ENCODE data around the gene HEPACAM2. TPM values are rescaled to one million over a fixed set of nuclear protein-coding genes. Genes with fewer than 3 reads are reported as not detected.

Gene HEPACAM2
- total and polyA plus RNA-seq, 2 experiments from 2014 or later: not detected

GRCh38 chr7:93145354-93145753, 80.9 kb downstream of the HEPACAM2 start:
- H2AFZ ChIP-seq: no peak overlapping the region
- no peaks in the 10 kb centered on the region for H4K20me1 ChIP-seq (ENCODE audit: insufficient read depth)
- no peak overlapping the region for H3K4me3 ChIP-seq
- peaks cover 15% of the 10 kb centered on the region for H3K4me1 ChIP-seq (ENCODE audit: insufficient read depth)
- H3K27ac ChIP-seq: no peak overlapping the region
- H3K36me3 ChIP-seq (ENCODE audit: low read depth): 0 out of 2 replicates have a peak, but pooled peaks cover 3% of the 10 kb centered on the region
- H3K9ac ChIP-seq: no peak overlapping the region
- H3K79me2 ChIP-seq (ENCODE audit: insufficient read depth): 0 out of 2 replicates have a peak, but pooled peaks cover 7% of the 10 kb centered on the region
- 96 to 100% methylated on average over 3 of the region's 3 CpGs for WGBS, 2 experiments (ENCODE audit: low coverage in 1 of 2, low lambda C conversion rate in 2 of 2, missing lambda C conversion rate in 2 of 2)
- H3K27me3 ChIP-seq (replicated peaks; ENCODE audit: insufficient read depth): no peaks in the 10 kb centered on the region
- peaks cover 2% of the 10 kb centered on the region for H3F3A ChIP-seq (ENCODE audit: insufficient read depth)
- H3K9me2 ChIP-seq (ENCODE audit: insufficient read depth): no peaks in the 10 kb centered on the region
- DNase-seq: no peak
- H3K9me3 ChIP-seq (ENCODE audit: low read depth): no peaks in the 10 kb centered on the region
- TF ChIP-seq EZH2 (IDR thresholded peaks at IDR 0.05; ENCODE audit: insufficient read depth, poor library complexity, severe bottlenecking) (no peak), EZH2phosphoT487 (IDR thresholded peaks at IDR 0.05; ENCODE audit: insufficient read depth, low read depth) (no peak)
- in situ Hi-C loops (cut with MboI): no loop called here
- H3K4me2 ChIP-seq (ENCODE audit: unreplicated experiment): no peak overlapping the region

- Histone ChIP-seq H3K36me3 (ENCODE audit: low read depth) (0 out of 2 replicates have a peak, but pooled peaks cover 3% of the 10 kb centered on the region), H4K20me1 (ENCODE audit: insufficient read depth) (no peaks in the 10 kb centered on the region), H3K9me2 (ENCODE audit: insufficient read depth) (no peaks in the 10 kb centered on the region), H3K4me1 (ENCODE audit: insufficient read depth) (peaks cover 7% of the 10 kb centered on the region), H3K27ac (no peak overlapping the region), H3K9ac (no peak overlapping the region), H3K4me3 (no peak overlapping the region), H2AFZ (no peak overlapping the region), H3K27me3 (replicated peaks; ENCODE audit: insufficient read depth) (no peaks in the 10 kb centered on the region), H3K4me2 (ENCODE audit: unreplicated experiment) (no peak overlapping the region), H3K9me3 (ENCODE audit: low read depth) (no peaks in the 10 kb centered on the region), H3F3A (ENCODE audit: insufficient read depth) (no peaks in the 10 kb centered on the region), H3K79me2 (ENCODE audit: insufficient read depth) (0 out of 2 replicates have a peak, but pooled peaks cover 7% of the 10 kb centered on the region)
- WGBS, 2 experiments (ENCODE audit: low coverage in 1 of 2, low lambda C conversion rate in 2 of 2, missing lambda C conversion rate in 2 of 2): 38 to 53% methylated on average over 1 of the region's 1 CpG
- peak; percentile 38 for DNase-seq
- in situ Hi-C loops (cut with MboI): no loop called here
- no peak for TF ChIP-seq EZH2phosphoT487 (IDR thresholded peaks at IDR 0.05; ENCODE audit: insufficient read depth, low read depth)
- TF ChIP-seq EZH2 (IDR thresholded peaks at IDR 0.05; ENCODE audit: insufficient read depth, poor library complexity, severe bottlenecking): no peak
Measured at GRCh38 chr7:93142127-93142526, 84.1 kb downstream of the HEPACAM2 start.

DNA sequence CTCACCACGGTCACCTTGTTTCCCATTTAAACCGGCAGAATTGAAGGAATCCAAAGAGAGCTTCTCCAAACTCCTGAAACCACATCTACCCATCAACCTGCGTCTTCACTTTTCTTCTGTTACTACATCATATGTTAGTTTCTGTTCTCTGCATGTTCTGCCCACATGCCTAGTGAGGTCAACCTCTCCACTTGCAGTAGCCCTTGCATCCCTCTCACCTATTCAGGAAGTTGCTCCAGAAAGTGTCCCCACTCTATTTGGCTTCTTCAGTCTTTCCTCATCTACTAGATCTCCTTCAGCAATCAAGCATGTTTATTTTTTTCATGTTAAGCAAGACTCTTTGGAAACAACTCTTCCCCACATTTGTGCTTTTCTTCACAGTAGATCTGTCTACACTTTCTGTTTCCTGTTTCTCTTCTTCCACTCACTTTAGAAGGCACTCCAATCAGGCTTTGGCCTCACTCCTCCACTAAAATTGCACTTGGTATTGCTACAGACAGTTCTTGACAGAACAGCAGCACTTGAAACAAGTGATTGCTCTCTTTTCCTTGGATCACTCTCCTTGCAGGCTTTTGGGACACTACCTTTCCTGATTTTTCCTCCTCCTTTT, 85.6 kb downstream of the HEPACAM2 start:
- no peak for DNase-seq
- Histone ChIP-seq H3K9ac (no peak overlapping the region), H3F3A (ENCODE audit: insufficient read depth) (no peaks in the 10 kb centered on the region), H3K9me2 (ENCODE audit: insufficient read depth) (no peaks in the 10 kb centered on the region), H3K4me3 (no peak overlapping the region), H2AFZ (no peak overlapping the region), H3K27me3 (replicated peaks; ENCODE audit: insufficient read depth) (no peaks in the 10 kb centered on the region), H3K9me3 (ENCODE audit: low read depth) (no peaks in the 10 kb centered on the region), H4K20me1 (ENCODE audit: insufficient read depth) (no peaks in the 10 kb centered on the region), H3K4me2 (ENCODE audit: unreplicated experiment) (no peak overlapping the region), H3K79me2 (ENCODE audit: insufficient read depth) (no peaks in the 10 kb centered on the region), H3K36me3 (ENCODE audit: low read depth) (peaks cover 15% of the 10 kb centered on the region; the same call in 1 of the 2 replicates), H3K4me1 (ENCODE audit: insufficient read depth) (no peaks in the 10 kb centered on the region), H3K27ac (no peak overlapping the region)
- in situ Hi-C loops (cut with MboI): no loop called here
- TF ChIP-seq EZH2 (IDR thresholded peaks at IDR 0.05; ENCODE audit: insufficient read depth, poor library complexity, severe bottlenecking) (no peak), EZH2phosphoT487 (IDR thresholded peaks at IDR 0.05; ENCODE audit: insufficient read depth, low read depth) (no peak)
- 95 to 99% methylated on average over 3 of the region's 3 CpGs for WGBS, 2 experiments (ENCODE audit: low coverage in 1 of 2, low lambda C conversion rate in 2 of 2, missing lambda C conversion rate in 2 of 2)

DNA sequence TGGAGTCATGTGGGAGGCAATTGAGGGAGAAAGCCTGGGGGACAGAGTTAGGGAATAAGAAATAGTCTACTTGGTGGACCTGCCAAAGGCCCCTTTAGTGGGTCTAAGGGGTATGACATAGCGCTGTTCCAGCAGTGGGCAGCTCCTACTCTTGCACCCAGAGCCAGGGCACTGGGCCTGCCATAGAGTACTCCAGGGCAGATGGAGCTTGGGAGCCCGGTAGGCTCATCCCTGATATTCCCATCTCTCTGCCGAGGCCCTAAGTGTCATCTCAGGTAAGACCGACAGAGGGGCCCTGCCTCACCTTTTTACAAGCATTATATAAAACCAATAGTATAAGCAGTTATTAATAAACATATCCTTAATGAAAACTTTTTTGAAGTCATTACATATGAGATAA, 87.7 kb downstream of the HEPACAM2 start:
- in situ Hi-C loops (cut with MboI): no loop called here
- WGBS, 2 experiments (ENCODE audit: low coverage in 1 of 2, low lambda C conversion rate in 2 of 2, missing lambda C conversion rate in 2 of 2): 68 to 69% methylated on average over 4 of the region's 4 CpGs
- Histone ChIP-seq H3K27ac (no peak overlapping the region), H3K4me1 (ENCODE audit: insufficient read depth) (no peaks in the 10 kb centered on the region), H3F3A (ENCODE audit: insufficient read depth) (no peaks in the 10 kb centered on the region), H3K36me3 (ENCODE audit: low read depth) (peaks cover 27% of the 10 kb centered on the region; the same call in 1 of the 2 replicates), H3K4me2 (ENCODE audit: unreplicated experiment) (no peak overlapping the region), H2AFZ (no peak overlapping the region), H3K9me2 (ENCODE audit: insufficient read depth) (no peaks in the 10 kb centered on the region), H3K79me2 (ENCODE audit: insufficient read depth) (no peaks in the 10 kb centered on the region), H3K9ac (no peak overlapping the region), H3K4me3 (no peak overlapping the region), H4K20me1 (ENCODE audit: insufficient read depth) (no peaks in the 10 kb centered on the region), H3K27me3 (replicated peaks; ENCODE audit: insufficient read depth) (no peaks in the 10 kb centered on the region), H3K9me3 (ENCODE audit: low read depth) (no peaks in the 10 kb centered on the region)
- no peak for TF ChIP-seq EZH2phosphoT487 (IDR thresholded peaks at IDR 0.05; ENCODE audit: insufficient read depth, low read depth)
- TF ChIP-seq EZH2 (IDR thresholded peaks at IDR 0.05; ENCODE audit: insufficient read depth, poor library complexity, severe bottlenecking): no peak
- no peak for DNase-seq

Other genes starting within 250 kb of the HEPACAM2 start
- 26.2 and 31.2 TPM in 2 replicates for gene SAMD9, start 108.5 kb downstream of the HEPACAM2 start, total RNA-seq (2014; rRNA removed; shearing (Covaris generic))
- 14.1 and 15.3 TPM in 2 replicates for gene SAMD9, start 108.5 kb downstream of the HEPACAM2 start, polyA plus RNA-seq (2016; fragmentation: Nextera tagmentation; extraction: Ambion mirVana)
- gene SAMD9L, start 78.1 kb downstream of the HEPACAM2 start, total RNA-seq (2014; rRNA removed; shearing (Covaris generic)): 11.0 and 17.0 TPM in 2 replicates
- 18.5 and 19.9 TPM in 2 replicates for gene SAMD9L, start 78.1 kb downstream of the HEPACAM2 start, polyA plus RNA-seq (2016; fragmentation: Nextera tagmentation; extraction: Ambion mirVana)
- gene VPS50, start 5.9 kb upstream of the HEPACAM2 start, total RNA-seq (2014; rRNA removed; shearing (Covaris generic)): 23.3 and 30.9 TPM in 2 replicates
- 10.3 and 11.9 TPM in 2 replicates for gene VPS50, start 5.9 kb upstream of the HEPACAM2 start, polyA plus RNA-seq (2016; fragmentation: Nextera tagmentation; extraction: Ambion mirVana)

Measured in GM23248 (cell line).